ENCODE measurements around the gene LMF1. TPM values are rescaled to one million over a fixed set of nuclear protein-coding genes. Genes with fewer than 3 reads are reported as not detected.

Gene LMF1
- total RNA-seq, 1 experiment from 2014 or later = 13.5 TPM

GRCh38 chr16:856811-857210 is 114.0 kb downstream of the LMF1 start:
- intact Hi-C loops (cut with micrococcal nuclease) = no loop called here
- Histone ChIP-seq H3K27me3 (ENCODE audit: low read length) (no peaks in the 10 kb centered on the region), H3F3A (ENCODE audit: low read length, unreplicated experiment) (no peaks in the 10 kb centered on the region), H3K79me2 (ENCODE audit: low read length) (no peaks in the 10 kb centered on the region), H3K4me1 (ENCODE audit: insufficient read depth, low read length) (no peaks in the 10 kb centered on the region), H2AFZ (ENCODE audit: low read length) (no peak overlapping the region), H3K9me3 (ENCODE audit: low read length) (no peaks in the 10 kb centered on the region), H3K9ac (ENCODE audit: low read length) (no peak overlapping the region), H3K4me3 (ENCODE audit: low read length) (no peak overlapping the region), H3K27ac (ENCODE audit: low read length) (no peak overlapping the region), H4K20me1 (ENCODE audit: low read length) (no peaks in the 10 kb centered on the region), H3K36me3 (ENCODE audit: low read depth, low read length) (no peaks in the 10 kb centered on the region), H3K9me2 (replicated peaks; ENCODE audit: low read length) (no peaks in the 10 kb centered on the region), H3K4me2 (ENCODE audit: low read length) (no peak overlapping the region)
- no TSS peak for BruUV-seq (replicated peaks)
- DNase-seq (no peak), ATAC-seq (no peak)
- TF ChIP-seq CTCF (conservative IDR thresholded peaks at IDR 0.05; ENCODE audit: low read depth, low read length) (no peak), EZH2phosphoT487 (IDR thresholded peaks at IDR 0.05; ENCODE audit: borderline replicate concordance, low read length) (no peak), EZH2 (IDR thresholded peaks at IDR 0.05; ENCODE audit: low read length, unreplicated experiment) (no peak)
- CTCF ChIA-PET = no interaction called here
- POLR2A ChIA-PET (ENCODE audit: unreplicated experiment) = no interaction called here

GRCh38 chr16:856101-856500 is 114.7 kb downstream of the LMF1 start:
- intact Hi-C loops (cut with micrococcal nuclease) = no loop called here
- ChIA-PET POLR2A (ENCODE audit: unreplicated experiment) (no interaction called here), CTCF (no interaction called here)
- H3K9me3 ChIP-seq (ENCODE audit: low read length) = no peaks in the 10 kb centered on the region
- H3K9me2 ChIP-seq (replicated peaks; ENCODE audit: low read length) = no peaks in the 10 kb centered on the region
- H3K79me2 ChIP-seq (ENCODE audit: low read length) = no peaks in the 10 kb centered on the region
- ATAC-seq = no peak
- H3K4me2 ChIP-seq (ENCODE audit: low read length) = no peak overlapping the region
- no peak for TF ChIP-seq EZH2phosphoT487 (IDR thresholded peaks at IDR 0.05; ENCODE audit: borderline replicate concordance, low read length)
- TF ChIP-seq EZH2 (IDR thresholded peaks at IDR 0.05; ENCODE audit: low read length, unreplicated experiment) = no peak
- no peak overlapping the region for H3K4me3 ChIP-seq (ENCODE audit: low read length)
- H2AFZ ChIP-seq (ENCODE audit: low read length) = no peak overlapping the region
- H3K27ac ChIP-seq (ENCODE audit: low read length) = no peak overlapping the region
- DNase-seq = no peak
- no peak overlapping the region for H3K9ac ChIP-seq (ENCODE audit: low read length)
- no peaks in the 10 kb centered on the region for H3K27me3 ChIP-seq (ENCODE audit: low read length)
- no peaks in the 10 kb centered on the region for H3F3A ChIP-seq (ENCODE audit: low read length, unreplicated experiment)
- H3K36me3 ChIP-seq (ENCODE audit: low read depth, low read length) = no peaks in the 10 kb centered on the region
- BruUV-seq (replicated peaks) = no TSS peak
- no peaks in the 10 kb centered on the region for H3K4me1 ChIP-seq (ENCODE audit: insufficient read depth, low read length)
- H4K20me1 ChIP-seq (ENCODE audit: low read length) = no peaks in the 10 kb centered on the region

- ChIA-PET POLR2A (ENCODE audit: unreplicated experiment) (no interaction called here), CTCF (no interaction called here)
- Histone ChIP-seq H3K9ac (ENCODE audit: low read length) (no peak overlapping the region), H4K20me1 (ENCODE audit: low read length) (no peaks in the 10 kb centered on the region), H2AFZ (ENCODE audit: low read length) (no peak overlapping the region), H3K9me2 (replicated peaks; ENCODE audit: low read length) (no peaks in the 10 kb centered on the region), H3K9me3 (ENCODE audit: low read length) (no peaks in the 10 kb centered on the region), H3K27me3 (ENCODE audit: low read length) (no peaks in the 10 kb centered on the region), H3K36me3 (ENCODE audit: low read depth, low read length) (no peaks in the 10 kb centered on the region), H3K79me2 (ENCODE audit: low read length) (no peaks in the 10 kb centered on the region), H3K4me2 (ENCODE audit: low read length) (no peak overlapping the region), H3K27ac (ENCODE audit: low read length) (no peak overlapping the region), H3F3A (ENCODE audit: low read length, unreplicated experiment) (no peaks in the 10 kb centered on the region), H3K4me1 (ENCODE audit: insufficient read depth, low read length) (no peaks in the 10 kb centered on the region), H3K4me3 (ENCODE audit: low read length) (no peak overlapping the region)
- intact Hi-C loops (cut with micrococcal nuclease) = no loop called here
- DNase-seq = no peak
- BruUV-seq (replicated peaks) = no TSS peak
- TF ChIP-seq CTCF (conservative IDR thresholded peaks at IDR 0.05; ENCODE audit: low read depth, low read length) = no peak
- no peak for TF ChIP-seq EZH2phosphoT487 (IDR thresholded peaks at IDR 0.05; ENCODE audit: borderline replicate concordance, low read length)
- TF ChIP-seq EZH2 (IDR thresholded peaks at IDR 0.05; ENCODE audit: low read length, unreplicated experiment) = no peak
- no peak for ATAC-seq
Measured at GRCh38 chr16:855471-855870, 115.3 kb downstream of the LMF1 start.
